Neutrophil (primary cell): Measurements from ENCODE around the gene LPCAT4.
"Not testable (repeated sequence)": the region's sequence is repeated elsewhere in the genome, so short reads cannot be mapped to it uniquely, and the experiment has no call there.

ENCODE experiments used
- H3K27ac ChIP-seq: fragments of 200-600 bp; sonication (generic); 2 replicates; pipeline ENCODE4 v1.5.1; 2016; ENCODE audit warnings: mild to moderate bottlenecking, moderate library complexity
- H3K27me3 ChIP-seq: fragments of 200-600 bp; sonication (generic); 2 replicates; pipeline ENCODE4 v1.6.0; 2016; ENCODE audit warnings: mild to moderate bottlenecking
- H3K36me3 ChIP-seq: fragments of 200-600 bp; sonication (generic); 2 replicates; pipeline ENCODE4 v1.5.1; 2017
- H3K4me1 ChIP-seq, 2 experiments: fragments of 200-600 bp in 1 of 2; sonication (generic) in 1 of 2; 1 replicate in 1 of 2; 2 replicates in 1 of 2; pipeline versions ENCODE4 v1.5.1 to v1.6.1; 2013 to 2016; ENCODE audit warnings: low read depth in 1 of 2, low read length in 1 of 2, mild to moderate bottlenecking in 1 of 2, moderate library complexity in 1 of 2; ENCODE audit not compliant: control insufficient read depth in 1 of 2, insufficient read depth in 1 of 2
- H3K4me3 ChIP-seq, 2 experiments: fragments of 200-600 bp in 1 of 2; sonication (generic) in 1 of 2; 1 replicate in 1 of 2; 2 replicates in 1 of 2; pipeline ENCODE4 v1.5.1; 2013 to 2016; ENCODE audit warnings: low read depth in 1 of 2, low read length in 1 of 2, mild to moderate bottlenecking in 1 of 2, moderate library complexity in 1 of 2
- H3K9me3 ChIP-seq: fragments of 200-600 bp; sonication (generic); 2 replicates; pipeline ENCODE4 v1.5.1; 2016
- TF ChIP-seq, protein P1 (sequence below): fragments of 200-600 bp; sonication (generic); IDR thresholded peaks from 2 replicates; pipeline ENCODE4 v1.5.1; 2016; ENCODE audit warnings: antibody characterized with exemption

Gene LPCAT4

GRCh38 chr15:34376856-34377255 is 9.9 kb upstream of the LPCAT4 start:
- TF ChIP-seq, protein P1, sequence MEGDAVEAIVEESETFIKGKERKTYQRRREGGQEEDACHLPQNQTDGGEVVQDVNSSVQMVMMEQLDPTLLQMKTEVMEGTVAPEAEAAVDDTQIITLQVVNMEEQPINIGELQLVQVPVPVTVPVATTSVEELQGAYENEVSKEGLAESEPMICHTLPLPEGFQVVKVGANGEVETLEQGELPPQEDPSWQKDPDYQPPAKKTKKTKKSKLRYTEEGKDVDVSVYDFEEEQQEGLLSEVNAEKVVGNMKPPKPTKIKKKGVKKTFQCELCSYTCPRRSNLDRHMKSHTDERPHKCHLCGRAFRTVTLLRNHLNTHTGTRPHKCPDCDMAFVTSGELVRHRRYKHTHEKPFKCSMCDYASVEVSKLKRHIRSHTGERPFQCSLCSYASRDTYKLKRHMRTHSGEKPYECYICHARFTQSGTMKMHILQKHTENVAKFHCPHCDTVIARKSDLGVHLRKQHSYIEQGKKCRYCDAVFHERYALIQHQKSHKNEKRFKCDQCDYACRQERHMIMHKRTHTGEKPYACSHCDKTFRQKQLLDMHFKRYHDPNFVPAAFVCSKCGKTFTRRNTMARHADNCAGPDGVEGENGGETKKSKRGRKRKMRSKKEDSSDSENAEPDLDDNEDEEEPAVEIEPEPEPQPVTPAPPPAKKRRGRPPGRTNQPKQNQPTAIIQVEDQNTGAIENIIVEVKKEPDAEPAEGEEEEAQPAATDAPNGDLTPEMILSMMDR: no peak
- no peak overlapping the region for H3K4me3 ChIP-seq
- H3K9me3 ChIP-seq: no peaks in the 10 kb centered on the region
- H3K27ac ChIP-seq: no peak overlapping the region
- no peaks in the 10 kb centered on the region for H3K36me3 ChIP-seq
- H3K27me3 ChIP-seq: no peaks in the 10 kb centered on the region
- H3K4me1 ChIP-seq: no peaks in the 10 kb centered on the region

GRCh38 chr15:34375541-34375940 is 8.5 kb upstream of the LPCAT4 start:
- H3K27me3 ChIP-seq, H3K4me3 ChIP-seq: not testable (repeated sequence)

GRCh38 chr15:34374816-34375215 is 7.8 kb upstream of the LPCAT4 start:
- no peaks in the 10 kb centered on the region for H3K9me3 ChIP-seq
- TF ChIP-seq, protein P1: no peak
- H3K4me3 ChIP-seq: no peak overlapping the region
- H3K27ac ChIP-seq: no peak overlapping the region
- H3K4me1 ChIP-seq: no peaks in the 10 kb centered on the region
- no peaks in the 10 kb centered on the region for H3K36me3 ChIP-seq
- no peaks in the 10 kb centered on the region for H3K27me3 ChIP-seq

More at GRCh38 chr15:34375541-34375940, 8.5 kb upstream of the LPCAT4 start:
- not testable (repeated sequence) for H3K27ac ChIP-seq, H3K9me3 ChIP-seq, H3K36me3 ChIP-seq, H3K4me1 ChIP-seq

GRCh38 chr15:34373951-34374350 is 7.0 kb upstream of the LPCAT4 start:
- H3K27ac ChIP-seq: no peak overlapping the region
- TF ChIP-seq, protein P1: no peak
- H3K36me3 ChIP-seq: no peaks in the 10 kb centered on the region
- no peak overlapping the region for H3K4me3 ChIP-seq
- no peaks in the 10 kb centered on the region for H3K27me3 ChIP-seq
- H3K4me1 ChIP-seq: no peaks in the 10 kb centered on the region
- no peaks in the 10 kb centered on the region for H3K9me3 ChIP-seq

- H3K4me1 ChIP-seq: peaks cover 18% of the 10 kb centered on the region in 2 experiments
- H3K36me3 ChIP-seq: no peaks in the 10 kb centered on the region
- H3K27me3 ChIP-seq: no peaks in the 10 kb centered on the region
- H3K9me3 ChIP-seq: no peaks in the 10 kb centered on the region
- no peak overlapping the region for H3K27ac ChIP-seq
- TF ChIP-seq, protein P1: no peak
- H3K4me3 ChIP-seq: no peak overlapping the region
Observed at GRCh38 chr15:34370643-34371042, 3.6 kb upstream of the LPCAT4 start.

DNA sequence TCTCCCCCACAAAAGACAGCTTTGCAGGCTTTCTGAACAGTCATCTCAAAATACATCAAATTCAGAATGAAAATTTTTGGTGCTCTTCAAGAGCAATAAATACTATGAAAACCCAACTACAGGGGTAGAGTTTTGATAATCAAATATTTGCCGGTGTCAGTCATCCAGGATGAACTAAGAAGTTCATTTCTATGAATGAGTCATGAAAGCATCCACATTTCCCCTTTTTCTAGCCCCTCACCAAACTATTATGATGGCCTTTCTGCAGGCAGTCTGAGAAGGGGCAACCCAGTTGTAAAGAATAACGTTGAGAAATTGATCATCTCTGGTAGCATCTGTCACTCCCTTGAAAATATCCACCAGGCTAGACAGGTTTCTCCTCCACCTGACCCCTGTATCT is 3.1 kb upstream of the LPCAT4 start:
- Histone ChIP-seq H3K4me3 (no peak overlapping the region), H3K36me3 (no peaks in the 10 kb centered on the region), H3K4me1 (peaks cover 18% of the 10 kb centered on the region in 2 experiments), H3K9me3 (no peaks in the 10 kb centered on the region), H3K27ac (no peak overlapping the region), H3K27me3 (no peaks in the 10 kb centered on the region)
- TF ChIP-seq, protein P1: no peak
